Neuronal stem cell (in vitro differentiated cells): ENCODE measurements around the gene NOM1.

Experiments
- DNase-seq: peaks from one replicate; pipeline ENCODE4 v3.0.0-alpha.2; 2013; ENCODE audit warnings: low spot score
- H2AFZ ChIP-seq: one replicate; pipeline ENCODE4 v1.6.1; 2013; ENCODE audit warnings: mild to moderate bottlenecking, low read length, inconsistent platforms
- H2AK5ac ChIP-seq: 2 replicates; pipeline ENCODE4 v1.6.1; 2013; ENCODE audit warnings: low read depth, mild to moderate bottlenecking, inconsistent platforms, low read length, moderate library complexity, mixed read lengths
- H2BK120ac ChIP-seq: 2 replicates; pipeline ENCODE4 v1.6.1; 2013; ENCODE audit warnings: low read depth, mild to moderate bottlenecking, inconsistent platforms, low read length, moderate library complexity, mixed read lengths
- H2BK12ac ChIP-seq: one replicate; pipeline ENCODE4 v1.6.1; 2013; ENCODE audit warnings: low read length, inconsistent platforms
- H2BK15ac ChIP-seq: 2 replicates; pipeline ENCODE4 v1.6.1; 2013; ENCODE audit warnings: mild to moderate bottlenecking, low read length, inconsistent platforms, mixed read lengths
- H2BK5ac ChIP-seq: one replicate; pipeline ENCODE4 v1.6.1; 2013; ENCODE audit warnings: inconsistent platforms, mild to moderate bottlenecking, low read length, moderate library complexity
- H3K14ac ChIP-seq: one replicate; pipeline ENCODE4 v1.6.1; 2013; ENCODE audit warnings: low read length, inconsistent platforms
- H3K18ac ChIP-seq: 2 replicates; pipeline ENCODE4 v1.6.1; 2013; ENCODE audit warnings: low read length, inconsistent platforms
- H3K23ac ChIP-seq: 2 replicates; pipeline ENCODE4 v1.6.1; 2013; ENCODE audit warnings: low read depth, mild to moderate bottlenecking, mixed read lengths, low read length, inconsistent platforms; ENCODE audit not compliant: poor library complexity
- H3K27ac ChIP-seq: replicated peaks from 3 replicates; pipeline ENCODE4 v1.5.1; 2013; ENCODE audit warnings: low read length, inconsistent platforms
- H3K27me3 ChIP-seq, 3 experiments: 2 replicates each; pipeline ENCODE4 v1.6.1; 2013; ENCODE audit warnings: low read length in 3 of 3, mild to moderate bottlenecking in 2 of 3, inconsistent platforms in 1 of 3, low read depth in 1 of 3, mixed read lengths in 1 of 3, moderate library complexity in 1 of 3; ENCODE audit not compliant: control insufficient read depth in 3 of 3, insufficient read depth in 3 of 3
- H3K36me3 ChIP-seq, 2 donors: replicated peaks in 1 of 2; 2 replicates each; pipeline ENCODE4 v1.6.1; 2013; ENCODE audit warnings: low read length in 2 of 2; ENCODE audit not compliant: control insufficient read depth in 2 of 2, insufficient read depth in 2 of 2
- H3K4ac ChIP-seq: 2 replicates; pipeline ENCODE4 v1.6.1; 2013; ENCODE audit warnings: inconsistent platforms, mild to moderate bottlenecking, low read length, moderate library complexity
- H3K4me1 ChIP-seq, 2 donors: 1 replicate in 1 of 2; 2 replicates in 1 of 2; pipeline ENCODE4 v1.6.1; 2013; ENCODE audit warnings: low read length in 2 of 2, low read depth in 1 of 2; ENCODE audit not compliant: control insufficient read depth in 2 of 2, insufficient read depth in 1 of 2
- H3K4me2 ChIP-seq: one replicate; pipeline ENCODE4 v1.6.1; 2013; ENCODE audit warnings: mild to moderate bottlenecking, low read length, inconsistent platforms; ENCODE audit not compliant: insufficient read depth, poor library complexity, severe bottlenecking
- H3K4me3 ChIP-seq, 2 donors: 2 replicates each; pipeline ENCODE4 v1.5.1; 2013; ENCODE audit warnings: low read length in 2 of 2, mild to moderate bottlenecking in 2 of 2, inconsistent platforms in 1 of 2, moderate library complexity in 1 of 2
- H3K79me1 ChIP-seq: one replicate; pipeline ENCODE4 v1.6.1; 2013; ENCODE audit warnings: low read depth, mild to moderate bottlenecking, inconsistent platforms, low read length, moderate library complexity
- H3K9ac ChIP-seq: one replicate; pipeline ENCODE4 v1.6.1; 2013; ENCODE audit warnings: mild to moderate bottlenecking, low read depth, low read length, inconsistent platforms; ENCODE audit not compliant: poor library complexity
- H3K9me3 ChIP-seq, 2 donors: replicated peaks in 1 of 2; 2 replicates each; pipeline versions ENCODE3 to v1.6.1; 2013; ENCODE audit warnings: low read length in 2 of 2, mild to moderate bottlenecking in 2 of 2, inconsistent platforms in 1 of 2, low read depth in 1 of 2, mixed read lengths in 1 of 2, moderate library complexity in 1 of 2; ENCODE audit not compliant: control insufficient read depth in 2 of 2, insufficient read depth in 1 of 2
- H4K8ac ChIP-seq: one replicate; pipeline ENCODE4 v1.6.1; 2013; ENCODE audit warnings: low read depth, mild to moderate bottlenecking, inconsistent platforms, low read length, moderate library complexity
- H4K91ac ChIP-seq: one replicate; pipeline ENCODE4 v1.6.1; 2013; ENCODE audit warnings: low read length, low read depth, mild to moderate bottlenecking, inconsistent platforms; ENCODE audit not compliant: poor library complexity
- WGBS, 2 donors: extraction: QIAGEN DNeasy Blood & Tissue Kit; methylation state at CpG; one replicate each; pipeline ENCODE4 v1.1.7; 2013; ENCODE audit warnings: missing lambda C conversion rate in 2 of 2, mixed read lengths in 1 of 2; ENCODE audit not compliant: insufficient read length in 2 of 2, insufficient replicate concordance in 1 of 2; ENCODE audit errors: extremely low coverage in 2 of 2; 5-methylcytosine and 5-hydroxymethylcytosine counted together

Gene NOM1

GRCh38 chr7:156927571-156928405 is 21.7 kb upstream of the NOM1 start:
- Histone ChIP-seq H3K4ac (no peak overlapping the region), H3K9me3 (no peaks in the 10 kb centered on the region), H3K4me1 (peaks cover 0 to 2% of the 10 kb centered on the region in 2 donors), H3K9ac (no peak overlapping the region), H4K8ac (peak overlapping the region; percentile 43), H4K91ac (no peak overlapping the region), H3K4me2 (no peak overlapping the region), H2AFZ (no peak overlapping the region), H2BK12ac (no peak overlapping the region), H3K79me1 (no peaks in the 10 kb centered on the region), H2BK15ac (no peak overlapping the region), H3K4me3 (no peak overlapping the region), H3K36me3 (no peaks in the 10 kb centered on the region), H3K14ac (no peak overlapping the region), H2BK120ac (no peak overlapping the region), H2BK5ac (no peak overlapping the region), H3K23ac (no peak overlapping the region), H3K27me3 (peaks cover 0 to 22% (median 0%) of the 10 kb centered on the region in 3 experiments), H3K27ac (no peak overlapping the region), H3K18ac (no peak overlapping the region), H2AK5ac (no peak overlapping the region)
- WGBS, 2 donors: no CpG with 5 or more reads among the region's 17 CpGs
- no peak for DNase-seq

- Histone ChIP-seq H2BK15ac (no peak overlapping the region), H4K8ac (peak overlapping the region; percentile 43), H3K9me3 (no peaks in the 10 kb centered on the region), H2BK120ac (no peak overlapping the region), H2BK5ac (no peak overlapping the region), H2AK5ac (no peak overlapping the region), H3K23ac (no peak overlapping the region), H3K27ac (no peak overlapping the region), H3K36me3 (no peaks in the 10 kb centered on the region), H3K27me3 (peaks cover 0 to 22% (median 0%) of the 10 kb centered on the region in 3 experiments), H3K14ac (no peak overlapping the region), H3K18ac (no peak overlapping the region), H3K4me3 (no peak overlapping the region), H2BK12ac (no peak overlapping the region), H3K4me2 (no peak overlapping the region), H3K79me1 (no peaks in the 10 kb centered on the region), H4K91ac (no peak overlapping the region), H2AFZ (no peak overlapping the region), H3K9ac (no peak overlapping the region), H3K4ac (no peak overlapping the region), H3K4me1 (peaks cover 0 to 2% of the 10 kb centered on the region in 2 donors)
- WGBS, 2 donors: no CpG with 5 or more reads among the region's 5 CpGs
- DNase-seq: no peak
These were observed 21.1 kb upstream of the NOM1 start for GRCh38 chr7:156928406-156928747.

- H3K9me3 ChIP-seq: no peaks in the 10 kb centered on the region
These were observed 19.5 kb upstream of the NOM1 start for GRCh38 chr7:156929789-156930539.

GRCh38 chr7:156932006-156932405 is 17.5 kb upstream of the NOM1 start:
- WGBS, 2 donors: no CpG with 5 or more reads among the region's 7 CpGs
- no peak overlapping the region for H2BK120ac ChIP-seq

More at GRCh38 chr7:156929789-156930539, 19.5 kb upstream of the NOM1 start:
- Histone ChIP-seq H2AFZ (no peak overlapping the region), H3K79me1 (no peaks in the 10 kb centered on the region), H3K4me1 (peaks cover 0 to 2% of the 10 kb centered on the region in 2 donors), H2AK5ac (no peak overlapping the region), H3K27ac (no peak overlapping the region), H3K14ac (no peak overlapping the region), H2BK5ac (no peak overlapping the region), H2BK120ac (no peak overlapping the region), H3K4me3 (no peak overlapping the region), H3K18ac (no peak overlapping the region), H3K4me2 (no peak overlapping the region), H2BK12ac (no peak overlapping the region), H4K91ac (no peak overlapping the region), H3K36me3 (no peaks in the 10 kb centered on the region), H3K4ac (no peak overlapping the region), H3K9ac (no peak overlapping the region), H2BK15ac (no peak overlapping the region), H4K8ac (no peak overlapping the region), H3K23ac (no peak overlapping the region), H3K27me3 (peaks cover 0 to 22% (median 0%) of the 10 kb centered on the region in 3 experiments)
- DNase-seq: no peak
- WGBS, 2 donors: no CpG with 5 or more reads among the region's 16 CpGs

More at GRCh38 chr7:156932006-156932405, 17.5 kb upstream of the NOM1 start:
- no peak for DNase-seq
- no peak overlapping the region for H2BK5ac ChIP-seq
- H3K14ac ChIP-seq: no peak overlapping the region
- no peak overlapping the region for H4K8ac ChIP-seq
- peaks cover 0 to 19% (median 0%) of the 10 kb centered on the region in 3 experiments for H3K27me3 ChIP-seq
- peaks cover 0 to 2% of the 10 kb centered on the region in 2 donors for H3K4me1 ChIP-seq
- peak overlapping the region; percentile 6 for H2AFZ ChIP-seq
- no peaks in the 10 kb centered on the region for H3K36me3 ChIP-seq
- no peak overlapping the region for H3K9ac ChIP-seq
- H3K9me3 ChIP-seq: no peaks in the 10 kb centered on the region
- H2AK5ac ChIP-seq: no peak overlapping the region
- no peak overlapping the region for H2BK12ac ChIP-seq
- no peak overlapping the region for H3K4me2 ChIP-seq
- no peak overlapping the region for H3K27ac ChIP-seq
- H3K4me3 ChIP-seq: no peak overlapping the region
- H3K23ac ChIP-seq: no peak overlapping the region
- no peak overlapping the region for H3K4ac ChIP-seq
- H4K91ac ChIP-seq: no peak overlapping the region
- no peaks in the 10 kb centered on the region for H3K79me1 ChIP-seq
- no peak overlapping the region for H2BK15ac ChIP-seq
- H3K18ac ChIP-seq: no peak overlapping the region
